GM12875 (cell line): ENCODE data around the gene TRIML1.

Experiments used
- H3K4me3 ChIP-seq: one replicate; pipeline ENCODE4 v1.5.1; 2011; ENCODE audit warnings: low read depth, low read length, control low read depth
- TF ChIP-seq, protein P1 (sequence below): IDR thresholded peaks from 2 replicates; pipeline ENCODE4 v1.5.1; 2011; ENCODE audit warnings: low read depth, mild to moderate bottlenecking, control low read depth, inconsistent platforms, low read length, moderate library complexity, borderline replicate concordance; ENCODE audit not compliant: insufficient read depth

Gene TRIML1

GRCh38 chr4:188194421-188194820, 55.2 kb downstream of the TRIML1 start:
- H3K4me3 ChIP-seq = no peak overlapping the region
- TF ChIP-seq, protein P1, sequence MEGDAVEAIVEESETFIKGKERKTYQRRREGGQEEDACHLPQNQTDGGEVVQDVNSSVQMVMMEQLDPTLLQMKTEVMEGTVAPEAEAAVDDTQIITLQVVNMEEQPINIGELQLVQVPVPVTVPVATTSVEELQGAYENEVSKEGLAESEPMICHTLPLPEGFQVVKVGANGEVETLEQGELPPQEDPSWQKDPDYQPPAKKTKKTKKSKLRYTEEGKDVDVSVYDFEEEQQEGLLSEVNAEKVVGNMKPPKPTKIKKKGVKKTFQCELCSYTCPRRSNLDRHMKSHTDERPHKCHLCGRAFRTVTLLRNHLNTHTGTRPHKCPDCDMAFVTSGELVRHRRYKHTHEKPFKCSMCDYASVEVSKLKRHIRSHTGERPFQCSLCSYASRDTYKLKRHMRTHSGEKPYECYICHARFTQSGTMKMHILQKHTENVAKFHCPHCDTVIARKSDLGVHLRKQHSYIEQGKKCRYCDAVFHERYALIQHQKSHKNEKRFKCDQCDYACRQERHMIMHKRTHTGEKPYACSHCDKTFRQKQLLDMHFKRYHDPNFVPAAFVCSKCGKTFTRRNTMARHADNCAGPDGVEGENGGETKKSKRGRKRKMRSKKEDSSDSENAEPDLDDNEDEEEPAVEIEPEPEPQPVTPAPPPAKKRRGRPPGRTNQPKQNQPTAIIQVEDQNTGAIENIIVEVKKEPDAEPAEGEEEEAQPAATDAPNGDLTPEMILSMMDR = no peak

GRCh38 chr4:188195389-188195985, 56.2 kb downstream of the TRIML1 start:
- H3K4me3 ChIP-seq = no peak overlapping the region
- TF ChIP-seq, protein P1 = no peak

- TF ChIP-seq, protein P1 = no peak
- no peak overlapping the region for H3K4me3 ChIP-seq
Observed at GRCh38 chr4:188196134-188196735, 57.0 kb downstream of the TRIML1 start.
